HG03520 (cell line): ENCODE data around the gene SGK2.
"Not testable (repeated sequence)": the region's sequence is repeated elsewhere in the genome, so short reads cannot be mapped to it uniquely, and the experiment has no call there.

Source experiments
- ATAC-seq: cut with Tn5 transposase; IDR thresholded peaks from one replicate; pipeline ENCODE4 v1.9.1; 2021; ENCODE audit warnings: mild to moderate bottlenecking, moderate library complexity; ENCODE audit not compliant: unreplicated experiment

The SGK2 gene

DNA sequence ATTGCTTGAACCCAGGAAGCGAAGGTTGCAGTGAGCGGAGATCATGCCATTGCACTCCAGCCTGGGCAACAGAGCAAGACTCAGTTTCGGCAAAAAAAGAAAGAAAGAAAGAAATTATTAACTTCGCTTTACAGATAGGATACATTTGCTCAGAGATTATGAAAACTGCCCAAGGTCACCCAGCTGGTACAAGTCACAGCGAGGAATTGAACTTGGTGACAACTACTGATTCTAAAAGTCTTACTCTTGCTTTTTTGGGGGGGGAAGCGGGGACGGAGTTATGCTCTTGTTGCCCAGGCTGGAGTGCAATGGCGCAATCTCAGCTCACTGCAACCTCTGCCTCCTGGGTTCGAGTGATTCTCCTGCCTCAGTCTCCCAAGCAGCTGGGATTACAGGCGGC lies 29.7 kb downstream of the SGK2 start:
- ATAC-seq, result not testable (repeated sequence)

GRCh38 chr20:43590036-43590391 lies 31.2 kb downstream of the SGK2 start:
- ATAC-seq, result no peak

DNA sequence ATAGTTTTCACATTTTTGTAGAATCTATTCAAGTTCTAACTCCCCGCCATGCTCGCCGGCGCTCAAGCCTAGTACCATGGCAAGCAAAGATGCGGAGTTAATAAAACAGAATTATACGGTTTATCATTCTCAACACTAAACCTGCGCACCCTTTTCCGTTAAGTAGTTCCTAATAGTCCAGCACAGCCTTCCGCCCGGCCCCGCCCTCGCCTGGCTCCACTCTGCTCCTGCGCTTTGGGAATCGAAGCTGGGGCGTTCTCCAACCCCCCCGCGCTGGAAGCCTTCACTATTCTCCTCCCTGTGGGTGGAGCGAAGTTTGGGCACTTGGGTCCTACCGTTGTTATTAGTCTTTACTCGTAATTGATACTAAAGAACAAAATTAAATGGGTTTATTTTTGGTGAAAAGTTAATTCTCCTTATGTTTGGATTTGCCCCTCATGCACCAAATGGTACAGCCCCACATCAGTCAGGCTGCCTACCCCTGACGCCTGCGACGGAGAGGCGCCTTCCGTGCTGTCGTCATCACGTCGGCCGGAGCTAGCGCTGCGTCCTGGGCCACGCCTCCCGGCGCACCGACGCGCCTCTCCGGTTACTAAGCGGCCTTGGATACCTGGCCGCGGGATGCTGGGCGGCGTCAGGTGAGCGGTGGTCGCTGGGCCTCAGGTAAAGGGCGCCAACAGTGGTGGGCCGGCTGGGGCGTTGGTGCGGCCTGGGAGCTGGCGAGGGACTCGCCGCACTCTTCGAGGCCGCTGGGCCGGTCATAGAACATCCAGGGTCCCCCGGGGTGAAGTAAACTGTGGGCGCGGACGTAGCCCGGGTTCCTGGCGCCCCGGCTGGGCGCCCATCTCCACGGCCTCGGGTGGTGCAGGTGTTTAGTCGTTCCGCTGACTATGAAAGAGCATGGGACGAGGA lies 31.8 kb downstream of the SGK2 start, which contains the start of gene IFT52:
IFT52 (plus strand) TSS at position 546 of the 912 bp plus-strand sequence. CDS start 3,762 bp downstream, outside the sequence.
- peak; percentile 98 for ATAC-seq

GRCh38 chr20:43601960-43602359 lies 43.1 kb downstream of the SGK2 start:
- ATAC-seq, result not testable (repeated sequence)

GRCh38 chr20:43603124-43603523 lies 44.3 kb downstream of the SGK2 start:
- ATAC-seq, result no peak

- no peak for ATAC-seq
Measured at GRCh38 chr20:43605715-43606114, 46.9 kb downstream of the SGK2 start.

- ATAC-seq, result not testable (repeated sequence)
Measured at GRCh38 chr20:43607278-43607677, 48.5 kb downstream of the SGK2 start.

DNA sequence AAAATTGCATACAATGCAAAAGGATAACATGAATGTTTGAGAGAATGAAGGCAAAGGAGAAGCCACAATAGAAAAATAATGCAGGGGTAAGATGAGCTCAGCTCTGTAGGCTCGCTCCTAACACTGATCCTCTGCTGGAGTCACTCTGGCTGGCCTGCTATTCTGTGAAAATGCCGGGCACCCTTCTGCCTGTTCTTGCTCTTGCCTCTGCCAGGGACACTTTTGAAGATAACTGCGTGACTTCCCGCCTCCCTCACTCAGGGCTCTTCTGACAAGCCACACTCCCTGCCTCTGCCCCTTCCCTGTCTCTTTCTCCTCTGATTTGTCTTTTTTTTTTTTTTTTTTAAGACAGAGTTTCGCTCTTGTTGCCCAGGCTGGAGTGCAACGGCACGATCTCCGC lies 72.8 kb downstream of the SGK2 start:
- ATAC-seq, result no peak
